B cell (primary cell): ENCODE measurements around the gene CRIM1. TPM values are rescaled to one million over a fixed set of nuclear protein-coding genes. Genes with fewer than 3 reads are reported as not detected.

Source experiments
- ATAC-seq: fragments of 200-7000 bp; cut with Tn5 transposase; one replicate; pipeline ENCODE4 v1.10.0; 2021; ENCODE audit warnings: low read depth, mild to moderate bottlenecking, moderate number of reproducible peaks, moderate library complexity
- CTCF ChIA-PET: fragments of 350-600 bp; sonication (Branson Sonifier 250); formaldehyde crosslinking; loops from one replicate; lab custom pipeline; 2021; ENCODE audit warnings: antibody characterized with exemption, inconsistent platforms; lab: Charles Lee
- POLR2A ChIA-PET: fragments of 350-600 bp; sonication (Branson Sonifier 250); formaldehyde crosslinking; loops from one replicate; lab custom pipeline; 2021; ENCODE audit warnings: antibody characterized with exemption; lab: Charles Lee
- DNase-seq: peaks from one replicate; pipeline ENCODE4 v3.0.0; 2013
- H2AFZ ChIP-seq: 2 replicates; pipeline ENCODE4 v1.6.1; 2012; ENCODE audit warnings: mild to moderate bottlenecking, low read depth, low read length; ENCODE audit not compliant: insufficient read depth, poor library complexity, severe bottlenecking
- H3K27ac ChIP-seq, 2 donors: 1 replicate in 1 of 2; 2 replicates in 1 of 2; pipeline ENCODE4 v1.5.1; 2012 to 2013; ENCODE audit warnings: low read length in 2 of 2, mild to moderate bottlenecking in 2 of 2, moderate library complexity in 1 of 2
- H3K27me3 ChIP-seq, 4 experiments: fragments of 200-600 bp in 1 of 4; sonication (generic) in 1 of 4; replicated peaks in 1 of 4; 1 replicate in 2 of 4; 2 replicates in 2 of 4; pipeline versions ENCODE4 v1.6.1 to v1.7.0; 2013 to 2016; ENCODE audit warnings: low read length in 3 of 4, mild to moderate bottlenecking in 2 of 4, mixed read lengths in 1 of 4, moderate library complexity in 1 of 4; ENCODE audit not compliant: insufficient read depth in 4 of 4, control insufficient read depth in 3 of 4; ENCODE audit errors: control extremely low read depth in 1 of 4
- H3K36me3 ChIP-seq, 2 experiments: replicated peaks in 1 of 2; 1 replicate in 1 of 2; 2 replicates in 1 of 2; pipeline versions ENCODE4 v1.6.1 to v1.7.1; 2013; ENCODE audit warnings: low read length in 1 of 2; ENCODE audit not compliant: insufficient read depth in 2 of 2, control insufficient read depth in 1 of 2; ENCODE audit errors: control extremely low read depth in 1 of 2, extremely low read depth in 1 of 2
- H3K4me1 ChIP-seq, 2 donors: fragments of 200-600 bp in 1 of 2; sonication (generic) in 1 of 2; 1 replicate in 1 of 2; 2 replicates in 1 of 2; pipeline versions ENCODE4 v1.5.1 to v1.6.1; 2013 to 2017; ENCODE audit warnings: low read length in 2 of 2; ENCODE audit not compliant: control insufficient read depth in 2 of 2, insufficient read depth in 2 of 2
- H3K4me2 ChIP-seq: replicated peaks from 2 replicates; pipeline ENCODE3; 2012; ENCODE audit warnings: mild to moderate bottlenecking, low read depth, low read length; ENCODE audit not compliant: poor library complexity, severe bottlenecking
- H3K4me3 ChIP-seq, 5 experiments: fragments of 200-600 bp in 1 of 5; sonication (generic) in 1 of 5; 1 replicate in 3 of 5; 2 replicates in 2 of 5; pipeline versions ENCODE4 v1.5.1 to v1.7.0; 2011 to 2016; ENCODE audit warnings: low read length in 4 of 5, mild to moderate bottlenecking in 4 of 5, low read depth in 2 of 5, control low read depth in 1 of 5, moderate library complexity in 1 of 5; ENCODE audit not compliant: insufficient read depth in 1 of 5; ENCODE audit errors: control extremely low read depth in 1 of 5, extremely low read depth in 1 of 5
- H3K79me2 ChIP-seq: fragments of 200-600 bp; sonication (generic); one replicate; pipeline ENCODE4 v1.6.0; 2016; ENCODE audit warnings: low read length; ENCODE audit not compliant: control insufficient read depth, insufficient read depth
- H3K9ac ChIP-seq: fragments of 200-600 bp; sonication (generic); 2 replicates; pipeline ENCODE4 v1.6.1; 2017; ENCODE audit warnings: mild to moderate bottlenecking, low read length, moderate library complexity
- H3K9me3 ChIP-seq, 3 donors: one replicate each; pipeline versions ENCODE4 v1.6.1 to v1.7.1; 2013; ENCODE audit warnings: low read length in 2 of 3; ENCODE audit not compliant: control insufficient read depth in 2 of 3, insufficient read depth in 1 of 3; ENCODE audit errors: control extremely low read depth in 1 of 3
- H4K20me1 ChIP-seq: 2 replicates; pipeline ENCODE4 v1.6.0; 2012; ENCODE audit warnings: mild to moderate bottlenecking, low read length; ENCODE audit not compliant: insufficient read depth, control insufficient read depth, poor library complexity, severe bottlenecking
- H3K27ac Mint-ChIP-seq: one replicate; pipeline ENCODE4 v1.8.0; 2021; ENCODE audit warnings: mixed read lengths
- H3K27me3 Mint-ChIP-seq: one replicate; pipeline ENCODE4 v1.8.0; 2021; ENCODE audit warnings: mixed read lengths
- H3K4me1 Mint-ChIP-seq: one replicate; pipeline ENCODE4 v1.8.0; 2021; ENCODE audit warnings: mixed read lengths
- H3K4me3 Mint-ChIP-seq: one replicate; pipeline ENCODE4 v1.8.0; 2021; ENCODE audit warnings: mixed read lengths
- H3K9me3 Mint-ChIP-seq: one replicate; pipeline ENCODE4 v1.8.0; 2022; ENCODE audit warnings: mixed read lengths; ENCODE audit not compliant: insufficient read depth
- CTCF ChIP-seq: fragments of 200-600 bp; IDR thresholded peaks from one replicate; pipeline ENCODE4 v1.8.0; 2022; ENCODE audit warnings: antibody characterized with exemption, mild to moderate bottlenecking
- EZH2 ChIP-seq: IDR thresholded peaks from 2 replicates; pipeline ENCODE4 v1.6.1; 2012; ENCODE audit warnings: borderline replicate concordance, low read depth, mild to moderate bottlenecking, moderate library complexity, low read length; ENCODE audit not compliant: insufficient read depth, poor library complexity, severe bottlenecking
- WGBS: methylation state at CpG from one replicate; pipeline ENCODE4 v1.1.5; 2013; ENCODE audit warnings: missing lambda C conversion rate; ENCODE audit not compliant: insufficient coverage; 5-methylcytosine and 5-hydroxymethylcytosine counted together
- intact Hi-C: fragments of 100-400 bp; cut with micrococcal nuclease; formaldehyde crosslinking; loops from one replicate; pipeline ENCODE4 v1.10.0; 2022
- polyA plus RNA-seq: library from polyadenylated mRNA; depleted of rRNA; stranded (reverse); fragments of >200 nt; gene quantifications from 2 replicates; pipeline ENCODE4 v1.2.3, GENCODE V29; 2012
- total RNA-seq, 2 donors: library from RNA; stranded (reverse); fragments of 120-200 nt in 1 of 2; gene quantifications; 1 replicate in 1 of 2; 2 replicates in 1 of 2; pipeline versions ENCODE4 v1.2.3 to v1.2.4, GENCODE V29; 2013 to 2022

The CRIM1 gene
- total and polyA plus RNA-seq, 2 donors (not counting 1 experiment from before 2014, with no cell fraction given): 1.3 to 5.0 TPM

- no peaks in the 10 kb centered on the region for H3K9me3 ChIP-seq
- ChIA-PET POLR2A (no interaction called here), CTCF (no interaction called here)
- H4K20me1 ChIP-seq: no peaks in the 10 kb centered on the region
- H3K79me2 ChIP-seq: no peaks in the 10 kb centered on the region
- no CpG with 5 or more reads among the region's 1 CpG for WGBS
- ATAC-seq (no peak), DNase-seq (no peak)
- Mint-ChIP-seq H3K27me3 (no peaks in the 10 kb centered on the region), H3K9me3 (no peaks in the 10 kb centered on the region), H3K4me1 (no peaks in the 10 kb centered on the region), H3K4me3 (no peak overlapping the region), H3K27ac (no peak overlapping the region)
- no peak overlapping the region for H3K27ac ChIP-seq
- H3K4me3 ChIP-seq: no peak overlapping the region
- TF ChIP-seq EZH2 (no peak), CTCF (no peak)
- H3K9ac ChIP-seq: no peak overlapping the region
- peaks cover 0 to 49% of the 10 kb centered on the region in 2 experiments for H3K36me3 ChIP-seq
- no peaks in the 10 kb centered on the region for H3K27me3 ChIP-seq
- no peak overlapping the region for H2AFZ ChIP-seq
- H3K4me2 ChIP-seq: no peak overlapping the region
- intact Hi-C loops: no loop called here
- H3K4me1 ChIP-seq: no peaks in the 10 kb centered on the region
These were observed 217.6 kb downstream of the CRIM1 start for GRCh38 chr2:36573165-36573564.

DNA sequence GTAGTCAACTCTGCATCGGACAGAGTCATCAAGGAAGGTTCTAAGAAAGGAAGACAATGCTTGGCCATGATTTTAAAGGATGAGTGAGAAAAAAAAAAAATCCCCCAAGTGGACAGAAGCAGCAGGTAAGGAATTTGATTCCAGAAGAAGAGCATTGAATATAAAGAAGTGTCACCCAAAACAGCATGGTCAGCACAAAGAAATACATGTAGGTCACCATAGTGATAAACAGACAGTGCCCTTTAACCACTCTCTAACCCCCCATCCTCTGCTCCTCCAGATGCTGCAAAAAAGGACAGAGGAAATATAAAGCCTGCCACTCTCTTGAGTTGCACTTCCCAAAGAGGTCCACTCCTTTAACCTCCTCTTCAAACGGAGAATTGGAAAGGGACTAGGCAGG, 219.0 kb downstream of the CRIM1 start:
- intact Hi-C loops: no loop called here
- no peak for ATAC-seq

More for the DNA sequence above, 219.0 kb downstream of the CRIM1 start:
- Histone ChIP-seq H3K36me3 (peaks cover 0 to 63% of the 10 kb centered on the region in 2 experiments), H3K27ac (no peak overlapping the region), H3K79me2 (no peaks in the 10 kb centered on the region), H3K4me3 (no peak overlapping the region), H2AFZ (no peak overlapping the region), H3K4me1 (no peaks in the 10 kb centered on the region), H4K20me1 (no peaks in the 10 kb centered on the region), H3K9ac (no peak overlapping the region), H3K9me3 (no peaks in the 10 kb centered on the region), H3K27me3 (no peaks in the 10 kb centered on the region), H3K4me2 (no peak overlapping the region)
- WGBS: no CpG with 5 or more reads among the region's 2 CpGs
- Mint-ChIP-seq H3K4me1 (no peaks in the 10 kb centered on the region), H3K9me3 (no peaks in the 10 kb centered on the region), H3K27me3 (no peaks in the 10 kb centered on the region), H3K27ac (no peak overlapping the region), H3K4me3 (no peak overlapping the region)
- no peak for DNase-seq
- CTCF ChIA-PET: no interaction called here
- TF ChIP-seq CTCF (no peak), EZH2 (no peak)
- POLR2A ChIA-PET: no interaction called here
